HG02870 (cell line): ENCODE data around the gene TMEM235.

Source experiments
- ATAC-seq: cut with Tn5 transposase; IDR thresholded peaks from one replicate; pipeline ENCODE4 v1.9.1; 2021; ENCODE audit warnings: mild to moderate bottlenecking, moderate library complexity; ENCODE audit not compliant: unreplicated experiment

TMEM235 gene

GRCh38 chr17:78230996-78231935, at the start of gene TMEM235:
Gene TMEM235 (plus strand): TSS chr17:78231631. CDS start chr17:78232024, 393 bp downstream.
- no peak for ATAC-seq

- ATAC-seq = no peak
These were observed 48.9 kb upstream of the TMEM235 start for GRCh38 chr17:78182504-78182903.

DNA sequence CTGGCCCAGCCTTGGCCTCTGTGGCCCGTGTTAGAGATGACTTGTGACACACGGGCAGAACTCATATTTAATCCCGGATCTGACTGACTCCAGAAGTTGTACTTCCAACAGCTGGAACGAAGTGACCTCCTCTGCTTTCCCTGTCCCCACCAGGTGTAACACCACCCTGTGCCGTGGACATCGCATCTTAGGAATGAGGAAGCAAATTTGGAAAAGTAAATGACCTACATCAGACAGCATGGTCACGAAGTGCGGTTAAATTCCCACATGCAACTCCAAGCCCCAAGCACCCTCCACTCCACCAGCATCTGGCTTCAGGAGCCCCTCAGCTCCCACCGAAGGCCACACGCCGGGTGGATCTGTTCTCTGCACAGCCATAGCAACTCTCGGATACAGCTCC, 47.5 kb upstream of the TMEM235 start:
- no peak for ATAC-seq

DNA sequence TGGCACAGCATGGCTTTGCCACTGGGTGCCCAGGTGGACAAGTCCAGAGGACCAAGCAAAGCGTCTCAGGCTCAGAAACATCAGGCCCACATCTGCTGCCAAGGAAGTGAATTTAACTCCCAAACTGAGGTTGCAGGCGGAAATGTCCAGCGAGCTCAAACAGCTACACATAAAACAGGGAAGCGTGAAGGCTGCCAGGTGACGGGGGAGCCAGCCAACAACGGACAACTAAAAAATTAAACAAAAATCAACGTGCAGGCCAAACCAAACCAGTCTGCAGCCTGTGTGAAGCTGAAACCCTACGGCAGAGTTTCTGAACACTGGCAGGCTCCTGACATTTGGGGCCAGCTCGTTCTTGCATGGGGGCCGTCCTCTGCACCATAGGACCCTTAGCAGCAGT, 47.1 kb upstream of the TMEM235 start:
- ATAC-seq = no peak

DNA sequence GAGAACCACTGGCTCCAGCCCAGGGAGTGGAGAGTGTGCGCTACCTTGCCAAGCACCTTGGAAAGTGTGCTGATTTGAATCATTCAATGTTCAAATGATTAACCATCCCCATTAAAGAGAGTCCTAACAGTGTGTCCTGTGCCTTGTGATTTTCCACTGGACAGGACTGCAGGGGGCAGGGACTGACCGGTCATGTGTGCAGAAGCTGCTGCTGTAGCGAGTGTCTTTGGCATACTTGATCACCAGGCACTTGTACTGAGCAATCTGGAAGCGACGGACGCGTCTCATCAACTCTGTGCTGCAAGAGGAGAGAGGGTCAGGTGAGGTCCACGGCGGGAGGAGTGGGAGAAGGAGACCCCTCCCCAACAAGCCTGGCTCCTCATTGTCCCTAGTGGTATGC, 46.6 kb upstream of the TMEM235 start:
- no peak for ATAC-seq

DNA sequence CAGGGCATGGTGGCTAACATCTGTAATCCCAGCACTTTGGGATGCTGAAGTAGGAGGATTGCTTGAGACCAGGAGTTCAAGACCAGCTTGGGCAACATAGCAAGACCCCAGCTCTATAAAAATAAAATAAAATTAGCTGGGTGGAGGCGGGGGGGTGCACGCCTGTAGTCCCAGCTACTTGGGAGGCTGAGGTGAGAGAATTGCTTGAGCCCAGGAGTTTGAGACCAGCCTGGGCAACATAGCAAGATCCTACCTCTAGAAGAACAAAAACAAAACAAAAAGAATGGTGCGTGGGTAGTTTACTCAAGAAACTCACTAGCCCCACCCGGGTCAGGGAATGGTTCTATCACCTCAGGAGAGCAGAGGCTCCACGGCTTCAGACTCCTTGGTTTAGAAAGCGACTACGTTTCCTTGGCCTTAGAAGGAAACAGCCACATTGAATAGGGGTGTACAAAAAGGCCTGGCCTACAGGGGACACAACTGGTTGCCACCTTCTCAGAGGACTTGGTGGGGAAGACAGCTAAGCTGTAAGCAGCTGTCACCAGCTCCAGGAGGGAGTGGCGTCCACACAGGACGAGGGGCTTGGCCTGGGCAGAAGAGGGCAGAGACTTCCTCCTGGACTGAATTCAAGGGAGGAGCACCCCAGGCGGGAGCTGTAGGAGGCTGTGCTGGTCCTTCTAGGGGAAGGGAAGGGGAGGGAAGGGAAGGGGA, 45.3 kb upstream of the TMEM235 start:
- ATAC-seq = no peak

DNA sequence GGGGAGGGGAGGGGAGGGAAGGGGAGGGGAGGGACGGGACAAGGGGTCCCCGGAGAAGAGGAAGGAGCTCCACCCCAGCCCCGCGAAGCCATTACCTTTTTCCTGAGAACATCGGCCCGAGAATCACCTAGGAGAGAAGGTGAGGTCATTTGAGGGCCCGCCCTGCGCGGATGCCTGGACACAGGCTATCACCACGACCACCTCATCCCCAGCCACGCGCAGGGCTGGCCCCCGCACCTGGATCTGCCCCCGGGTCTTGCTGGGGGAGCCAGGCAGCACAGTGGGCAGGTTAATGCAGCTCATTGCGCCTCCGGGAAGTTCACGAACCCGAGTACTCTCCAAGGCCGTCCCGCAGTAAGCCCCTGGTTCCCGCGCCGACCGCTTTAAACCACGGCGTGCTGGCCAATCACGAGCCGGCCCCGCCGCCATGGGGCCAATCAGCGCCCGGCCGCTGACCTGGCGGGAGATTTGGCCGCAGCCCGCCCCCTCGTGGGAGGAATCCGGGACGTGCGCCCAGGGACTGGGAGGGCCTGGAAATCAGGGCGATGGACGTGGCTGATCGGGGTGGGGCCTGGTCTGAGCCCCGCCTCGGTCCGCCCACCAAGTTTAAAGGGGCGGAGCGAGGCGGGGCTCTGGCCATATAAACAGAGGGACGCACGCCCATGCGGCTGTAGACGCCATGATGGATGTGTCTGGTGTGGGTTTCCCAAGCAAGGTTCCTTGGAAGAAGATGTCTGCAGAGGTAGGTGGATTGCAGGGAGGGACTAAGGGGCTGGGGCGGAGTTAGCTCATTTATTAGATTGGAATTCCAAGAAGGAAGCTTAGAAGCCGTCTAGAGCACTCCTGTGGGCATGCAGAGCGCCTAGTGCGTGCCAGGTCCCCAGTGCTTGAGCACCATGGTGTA, 44.5 kb upstream of the TMEM235 start, which contains the start of the genes AFMID and TK1:
AFMID (plus strand) TSS at position 671 of the 904 bp plus-strand sequence; CDS start at position 680, 9 bp downstream.
TK1 (minus strand) TSS at position 361 of the 904 bp plus-strand sequence; CDS start at position 303, 58 bp downstream.
- ATAC-seq = peak; percentile 93

- no peak for ATAC-seq
These were observed 34.7 kb upstream of the TMEM235 start for GRCh38 chr17:78196716-78197115.

DNA sequence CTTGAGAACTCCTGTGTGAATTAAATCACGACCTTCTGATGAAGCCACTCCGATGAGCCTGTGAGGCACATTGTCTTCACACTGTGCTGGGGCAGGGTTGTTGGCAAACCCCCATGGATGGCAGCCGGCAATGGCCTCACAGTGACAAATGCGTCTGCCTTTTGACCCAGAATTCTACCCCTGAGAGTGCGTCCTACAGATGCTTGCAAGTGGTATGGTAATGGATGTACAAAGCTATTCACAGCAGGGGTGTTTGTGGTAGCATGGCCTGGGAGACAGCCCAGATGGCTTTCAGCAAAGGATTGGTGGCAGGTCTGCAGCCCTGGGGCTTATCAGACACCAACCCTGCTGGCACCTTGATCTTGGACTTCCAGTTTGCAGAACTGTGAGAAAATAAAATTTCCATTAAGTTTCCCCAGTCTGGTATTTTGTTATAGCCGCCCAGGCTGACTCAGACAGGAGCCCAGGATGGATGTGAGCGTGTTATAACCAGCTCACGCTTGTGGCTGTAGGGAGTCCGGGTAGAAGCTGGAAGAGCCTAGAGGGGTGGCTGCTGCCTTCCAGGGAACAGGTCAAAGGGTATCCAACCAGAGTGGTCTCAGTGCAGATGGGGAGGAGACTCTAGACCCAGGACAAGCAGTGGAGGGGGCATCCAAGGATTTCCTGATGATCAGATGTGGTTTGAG, 34.1 kb upstream of the TMEM235 start:
- ATAC-seq = no peak

DNA sequence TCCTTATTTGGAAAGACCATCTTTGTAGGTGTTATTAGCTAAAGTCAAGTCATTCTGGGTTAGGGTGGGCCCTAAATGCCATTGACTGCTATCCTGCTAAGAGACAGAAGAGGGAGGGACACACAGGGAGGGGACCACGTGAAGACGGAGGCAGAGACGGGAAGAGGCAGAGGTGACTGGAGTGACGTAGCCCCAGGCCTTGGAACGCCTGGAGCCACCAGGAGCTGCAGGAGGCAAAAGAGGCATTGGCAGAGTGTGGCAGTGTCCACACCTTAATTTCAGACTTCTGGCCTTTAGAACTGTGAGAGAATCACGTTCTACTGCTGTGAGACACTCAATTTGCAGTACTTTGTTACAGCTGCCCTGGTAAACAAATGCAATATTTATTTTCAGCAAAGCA, 31.0 kb upstream of the TMEM235 start:
- ATAC-seq = no peak

GRCh38 chr17:78202666-78203065, 28.8 kb upstream of the TMEM235 start:
- no peak for ATAC-seq

- ATAC-seq = no peak
These were observed 26.9 kb upstream of the TMEM235 start for GRCh38 chr17:78204387-78205123.

DNA sequence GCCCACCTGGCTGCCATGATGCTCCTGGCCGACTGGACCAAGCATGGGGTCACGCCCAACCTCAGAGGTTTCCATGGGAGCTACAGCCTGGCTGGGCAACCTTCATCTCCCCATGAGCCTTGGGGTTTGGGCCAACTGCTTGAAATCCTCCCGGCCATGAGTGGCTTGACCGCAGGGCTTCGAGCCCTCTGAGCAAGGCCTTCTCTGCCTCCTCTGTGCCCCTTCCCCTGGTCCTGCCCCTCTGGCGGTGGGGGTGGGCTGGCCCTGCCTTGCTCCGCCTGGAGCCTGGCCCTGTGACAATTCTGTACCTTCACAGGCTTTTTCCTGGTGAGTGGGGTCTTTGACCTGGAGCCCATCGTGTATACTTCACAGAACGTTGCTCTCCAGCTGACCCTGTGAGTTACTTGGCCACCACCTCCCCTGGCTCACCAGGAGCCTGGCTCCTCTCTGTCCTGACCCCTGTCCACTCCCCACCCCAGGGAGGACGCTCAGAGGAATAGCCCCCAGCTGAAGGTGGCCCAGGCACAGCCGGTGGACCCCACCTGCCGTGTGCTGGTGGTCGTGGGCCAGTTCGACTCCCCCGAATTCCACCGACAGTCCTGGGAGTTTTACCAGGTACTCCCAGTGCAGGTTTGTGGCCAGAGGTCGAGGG, 26.2 kb upstream of the TMEM235 start:
- ATAC-seq = no peak

DNA sequence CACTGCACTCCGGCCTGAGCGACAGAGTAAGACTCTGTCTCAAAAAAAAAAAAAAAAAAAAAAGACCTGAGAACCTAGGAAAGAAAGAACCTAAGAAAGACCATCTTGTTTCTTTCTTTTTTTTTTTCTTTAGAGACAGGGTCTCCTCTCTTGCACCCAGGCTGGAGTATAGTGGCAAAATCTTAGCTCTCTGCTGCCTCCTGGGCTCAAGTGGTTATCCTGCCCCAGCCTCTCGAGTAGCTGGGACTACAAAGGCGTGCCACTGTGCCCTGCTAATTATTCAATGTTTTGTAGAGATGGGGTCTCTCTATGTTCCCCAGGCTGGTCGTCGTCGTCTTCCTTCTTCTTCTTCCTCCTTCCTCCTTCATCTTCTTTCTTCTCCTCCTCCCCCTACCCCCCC, 25.1 kb upstream of the TMEM235 start:
- ATAC-seq = no peak

DNA sequence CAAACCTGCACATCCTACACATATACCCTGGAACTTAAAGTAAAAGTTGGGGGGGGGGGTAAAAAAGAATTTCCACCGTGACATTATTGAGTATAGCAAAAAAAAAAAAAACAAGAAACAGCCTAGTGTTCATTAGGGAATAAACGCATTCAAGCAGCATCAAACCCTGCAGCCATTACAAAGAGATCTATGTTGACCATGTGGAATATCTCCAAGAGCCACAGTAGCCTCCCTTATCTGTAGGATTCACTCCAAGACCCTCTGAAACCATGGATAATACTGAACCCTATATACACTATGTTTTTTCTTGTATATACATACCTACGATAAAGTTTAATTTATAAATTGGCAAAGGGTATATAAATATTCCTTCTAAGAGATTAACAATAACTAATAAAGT, 22.9 kb upstream of the TMEM235 start:
- ATAC-seq = no peak

DNA sequence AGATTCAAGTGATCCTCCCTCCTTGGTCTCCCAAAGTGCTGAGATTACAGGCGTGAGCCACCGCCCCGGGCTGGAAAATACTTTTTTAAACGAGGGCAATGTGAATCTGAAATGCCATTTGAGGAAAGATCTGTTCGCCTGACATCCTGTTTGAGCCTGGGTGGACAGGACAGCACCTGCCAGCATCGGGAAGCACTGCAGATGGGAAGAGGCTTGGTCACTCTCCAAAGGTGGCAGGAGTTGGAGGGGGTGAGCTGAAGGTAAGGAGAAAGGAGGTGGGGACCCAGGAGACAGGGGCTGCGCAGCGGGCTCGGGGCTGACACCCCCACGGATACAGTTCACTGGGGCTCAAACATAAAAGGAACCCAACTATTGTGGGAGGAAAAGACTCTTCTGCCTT, 21.3 kb upstream of the TMEM235 start:
- ATAC-seq = no peak

DNA sequence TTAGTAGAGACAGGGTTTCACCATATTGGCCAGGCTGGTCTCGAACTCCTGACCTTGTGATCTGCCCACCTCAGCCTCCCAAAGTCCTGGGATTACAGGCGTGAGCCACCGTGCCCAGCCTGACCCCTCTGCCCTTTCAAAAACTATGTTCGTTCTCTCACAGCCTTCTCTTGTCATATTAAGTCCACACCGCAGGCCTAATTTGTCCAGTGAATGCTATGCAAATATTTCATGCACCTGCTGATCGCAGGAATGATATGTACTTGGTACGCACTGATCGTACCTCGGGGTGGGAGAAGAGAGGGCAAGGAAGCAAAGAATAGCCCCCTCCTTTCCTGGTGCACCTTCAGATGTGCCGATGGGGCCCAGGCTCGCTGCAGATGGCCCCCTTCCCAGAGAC, 20.4 kb upstream of the TMEM235 start:
- no peak for ATAC-seq

DNA sequence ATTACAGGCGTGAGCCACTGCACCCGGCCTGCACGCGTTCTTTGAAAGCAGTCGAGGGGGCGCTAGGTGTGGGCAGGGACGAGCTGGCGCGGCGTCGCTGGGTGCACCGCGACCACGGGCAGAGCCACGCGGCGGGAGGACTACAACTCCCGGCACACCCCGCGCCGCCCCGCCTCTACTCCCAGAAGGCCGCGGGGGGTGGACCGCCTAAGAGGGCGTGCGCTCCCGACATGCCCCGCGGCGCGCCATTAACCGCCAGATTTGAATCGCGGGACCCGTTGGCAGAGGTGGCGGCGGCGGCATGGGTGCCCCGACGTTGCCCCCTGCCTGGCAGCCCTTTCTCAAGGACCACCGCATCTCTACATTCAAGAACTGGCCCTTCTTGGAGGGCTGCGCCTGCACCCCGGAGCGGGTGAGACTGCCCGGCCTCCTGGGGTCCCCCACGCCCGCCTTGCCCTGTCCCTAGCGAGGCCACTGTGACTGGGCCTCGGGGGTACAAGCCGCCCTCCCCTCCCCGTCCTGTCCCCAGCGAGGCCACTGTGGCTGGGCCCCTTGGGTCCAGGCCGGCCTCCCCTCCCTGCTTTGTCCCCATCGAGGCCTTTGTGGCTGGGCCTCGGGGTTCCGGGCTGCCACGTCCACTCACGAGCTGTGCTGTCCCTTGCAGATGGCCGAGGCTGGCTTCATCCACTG, 17.3 kb upstream of the TMEM235 start, which contains the start of gene BIRC5:
BIRC5 (plus strand) TSS at position 238 of the 690 bp plus-strand sequence; CDS start at position 302, 64 bp downstream.
- ATAC-seq = peak; percentile 68
